B cell (primary cell): ENCODE results near the gene PLCE1. TPM values are rescaled to one million over a fixed set of nuclear protein-coding genes. Genes with fewer than 3 reads are reported as not detected.

Experiments used
- ATAC-seq: fragments of 200-7000 bp; cut with Tn5 transposase; one replicate; pipeline ENCODE4 v1.10.0; 2021; ENCODE audit warnings: low read depth, mild to moderate bottlenecking, moderate number of reproducible peaks, moderate library complexity
- CTCF ChIA-PET: fragments of 350-600 bp; sonication (Branson Sonifier 250); formaldehyde crosslinking; loops from one replicate; lab custom pipeline; 2021; ENCODE audit warnings: antibody characterized with exemption, inconsistent platforms; lab: Charles Lee
- POLR2A ChIA-PET: fragments of 350-600 bp; sonication (Branson Sonifier 250); formaldehyde crosslinking; loops from one replicate; lab custom pipeline; 2021; ENCODE audit warnings: antibody characterized with exemption; lab: Charles Lee
- DNase-seq: peaks from one replicate; pipeline ENCODE4 v3.0.0; 2013
- H2AFZ ChIP-seq: 2 replicates; pipeline ENCODE4 v1.6.1; 2012; ENCODE audit warnings: mild to moderate bottlenecking, low read depth, low read length; ENCODE audit not compliant: insufficient read depth, poor library complexity, severe bottlenecking
- H3K27ac ChIP-seq, 2 donors: 1 replicate in 1 of 2; 2 replicates in 1 of 2; pipeline ENCODE4 v1.5.1; 2012 to 2013; ENCODE audit warnings: low read length in 2 of 2, mild to moderate bottlenecking in 2 of 2, moderate library complexity in 1 of 2
- H3K27me3 ChIP-seq, 4 experiments: fragments of 200-600 bp in 1 of 4; sonication (generic) in 1 of 4; replicated peaks in 1 of 4; 1 replicate in 2 of 4; 2 replicates in 2 of 4; pipeline versions ENCODE4 v1.6.1 to v1.7.0; 2013 to 2016; ENCODE audit warnings: low read length in 3 of 4, mild to moderate bottlenecking in 2 of 4, mixed read lengths in 1 of 4, moderate library complexity in 1 of 4; ENCODE audit not compliant: insufficient read depth in 4 of 4, control insufficient read depth in 3 of 4; ENCODE audit errors: control extremely low read depth in 1 of 4
- H3K36me3 ChIP-seq, 2 experiments: replicated peaks in 1 of 2; 1 replicate in 1 of 2; 2 replicates in 1 of 2; pipeline versions ENCODE4 v1.6.1 to v1.7.1; 2013; ENCODE audit warnings: low read length in 1 of 2; ENCODE audit not compliant: insufficient read depth in 2 of 2, control insufficient read depth in 1 of 2; ENCODE audit errors: control extremely low read depth in 1 of 2, extremely low read depth in 1 of 2
- H3K4me1 ChIP-seq, 2 donors: fragments of 200-600 bp in 1 of 2; sonication (generic) in 1 of 2; 1 replicate in 1 of 2; 2 replicates in 1 of 2; pipeline versions ENCODE4 v1.5.1 to v1.6.1; 2013 to 2017; ENCODE audit warnings: low read length in 2 of 2; ENCODE audit not compliant: control insufficient read depth in 2 of 2, insufficient read depth in 2 of 2
- H3K4me2 ChIP-seq: replicated peaks from 2 replicates; pipeline ENCODE3; 2012; ENCODE audit warnings: mild to moderate bottlenecking, low read depth, low read length; ENCODE audit not compliant: poor library complexity, severe bottlenecking
- H3K4me3 ChIP-seq, 5 experiments: fragments of 200-600 bp in 1 of 5; sonication (generic) in 1 of 5; 1 replicate in 3 of 5; 2 replicates in 2 of 5; pipeline versions ENCODE4 v1.5.1 to v1.7.0; 2011 to 2016; ENCODE audit warnings: low read length in 4 of 5, mild to moderate bottlenecking in 4 of 5, low read depth in 2 of 5, control low read depth in 1 of 5, moderate library complexity in 1 of 5; ENCODE audit not compliant: insufficient read depth in 1 of 5; ENCODE audit errors: control extremely low read depth in 1 of 5, extremely low read depth in 1 of 5
- H3K79me2 ChIP-seq: fragments of 200-600 bp; sonication (generic); one replicate; pipeline ENCODE4 v1.6.0; 2016; ENCODE audit warnings: low read length; ENCODE audit not compliant: control insufficient read depth, insufficient read depth
- H3K9ac ChIP-seq: fragments of 200-600 bp; sonication (generic); 2 replicates; pipeline ENCODE4 v1.6.1; 2017; ENCODE audit warnings: mild to moderate bottlenecking, low read length, moderate library complexity
- H3K9me3 ChIP-seq, 3 donors: one replicate each; pipeline versions ENCODE4 v1.6.1 to v1.7.1; 2013; ENCODE audit warnings: low read length in 2 of 3; ENCODE audit not compliant: control insufficient read depth in 2 of 3, insufficient read depth in 1 of 3; ENCODE audit errors: control extremely low read depth in 1 of 3
- H4K20me1 ChIP-seq: 2 replicates; pipeline ENCODE4 v1.6.0; 2012; ENCODE audit warnings: mild to moderate bottlenecking, low read length; ENCODE audit not compliant: insufficient read depth, control insufficient read depth, poor library complexity, severe bottlenecking
- H3K27ac Mint-ChIP-seq: one replicate; pipeline ENCODE4 v1.8.0; 2021; ENCODE audit warnings: mixed read lengths
- H3K27me3 Mint-ChIP-seq: one replicate; pipeline ENCODE4 v1.8.0; 2021; ENCODE audit warnings: mixed read lengths
- H3K4me1 Mint-ChIP-seq: one replicate; pipeline ENCODE4 v1.8.0; 2021; ENCODE audit warnings: mixed read lengths
- H3K4me3 Mint-ChIP-seq: one replicate; pipeline ENCODE4 v1.8.0; 2021; ENCODE audit warnings: mixed read lengths
- H3K9me3 Mint-ChIP-seq: one replicate; pipeline ENCODE4 v1.8.0; 2022; ENCODE audit warnings: mixed read lengths; ENCODE audit not compliant: insufficient read depth
- EZH2 ChIP-seq: IDR thresholded peaks from 2 replicates; pipeline ENCODE4 v1.6.1; 2012; ENCODE audit warnings: borderline replicate concordance, low read depth, mild to moderate bottlenecking, moderate library complexity, low read length; ENCODE audit not compliant: insufficient read depth, poor library complexity, severe bottlenecking
- WGBS: methylation state at CpG from one replicate; pipeline ENCODE4 v1.1.5; 2013; ENCODE audit warnings: missing lambda C conversion rate; ENCODE audit not compliant: insufficient coverage; 5-methylcytosine and 5-hydroxymethylcytosine counted together
- intact Hi-C: fragments of 100-400 bp; cut with micrococcal nuclease; formaldehyde crosslinking; loops from one replicate; pipeline ENCODE4 v1.10.0; 2022
- polyA plus RNA-seq: library from polyadenylated mRNA; depleted of rRNA; stranded (reverse); fragments of >200 nt; gene quantifications from 2 replicates; pipeline ENCODE4 v1.2.3, GENCODE V29; 2012
- total RNA-seq, 2 donors: library from RNA; stranded (reverse); fragments of 120-200 nt in 1 of 2; gene quantifications; 1 replicate in 1 of 2; 2 replicates in 1 of 2; pipeline versions ENCODE4 v1.2.3 to v1.2.4, GENCODE V29; 2013 to 2022
- TF ChIP-seq, protein P1 (sequence below): fragments of 200-600 bp; IDR thresholded peaks from one replicate; pipeline ENCODE4 v1.8.0; 2022; ENCODE audit warnings: antibody characterized with exemption, mild to moderate bottlenecking

Gene PLCE1
- total and polyA plus RNA-seq, 2 donors (not counting 1 experiment from before 2014, with no cell fraction given): not detected

DNA sequence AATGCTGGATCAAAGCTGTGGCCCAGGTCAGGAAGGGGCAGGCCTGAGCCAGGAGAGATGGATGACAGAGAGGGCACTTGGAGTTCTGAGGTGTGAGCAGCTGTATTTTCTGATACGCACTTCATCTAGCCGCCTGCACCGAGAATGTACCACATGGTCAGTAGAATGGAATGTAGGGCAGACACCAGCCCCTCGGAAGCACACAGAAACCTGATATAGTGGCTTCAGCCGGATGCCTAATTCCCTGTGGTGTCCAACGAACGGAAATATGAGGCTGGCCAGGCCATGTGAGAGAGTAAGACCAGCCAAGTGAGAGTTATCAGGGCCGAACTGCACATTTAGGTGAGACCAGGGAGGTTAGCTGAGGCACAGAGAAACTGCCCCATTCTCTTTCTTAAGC, 46.7 kb upstream of the PLCE1 start:
- ChIA-PET CTCF (no interaction called here), POLR2A (no interaction called here)
- H3K27ac Mint-ChIP-seq: no peak overlapping the region
- no peaks in the 10 kb centered on the region for H3K79me2 ChIP-seq
- H3K27me3 ChIP-seq: no peaks in the 10 kb centered on the region
- no peaks in the 10 kb centered on the region for H3K4me1 ChIP-seq
- H3K4me3 ChIP-seq: no peak overlapping the region
- no peak overlapping the region for H3K9ac ChIP-seq
- H3K4me1 Mint-ChIP-seq: no peaks in the 10 kb centered on the region
- H2AFZ ChIP-seq: no peak overlapping the region
- TF ChIP-seq EZH2: no peak
- TF ChIP-seq, protein P1, sequence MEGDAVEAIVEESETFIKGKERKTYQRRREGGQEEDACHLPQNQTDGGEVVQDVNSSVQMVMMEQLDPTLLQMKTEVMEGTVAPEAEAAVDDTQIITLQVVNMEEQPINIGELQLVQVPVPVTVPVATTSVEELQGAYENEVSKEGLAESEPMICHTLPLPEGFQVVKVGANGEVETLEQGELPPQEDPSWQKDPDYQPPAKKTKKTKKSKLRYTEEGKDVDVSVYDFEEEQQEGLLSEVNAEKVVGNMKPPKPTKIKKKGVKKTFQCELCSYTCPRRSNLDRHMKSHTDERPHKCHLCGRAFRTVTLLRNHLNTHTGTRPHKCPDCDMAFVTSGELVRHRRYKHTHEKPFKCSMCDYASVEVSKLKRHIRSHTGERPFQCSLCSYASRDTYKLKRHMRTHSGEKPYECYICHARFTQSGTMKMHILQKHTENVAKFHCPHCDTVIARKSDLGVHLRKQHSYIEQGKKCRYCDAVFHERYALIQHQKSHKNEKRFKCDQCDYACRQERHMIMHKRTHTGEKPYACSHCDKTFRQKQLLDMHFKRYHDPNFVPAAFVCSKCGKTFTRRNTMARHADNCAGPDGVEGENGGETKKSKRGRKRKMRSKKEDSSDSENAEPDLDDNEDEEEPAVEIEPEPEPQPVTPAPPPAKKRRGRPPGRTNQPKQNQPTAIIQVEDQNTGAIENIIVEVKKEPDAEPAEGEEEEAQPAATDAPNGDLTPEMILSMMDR: no peak
- H3K27ac ChIP-seq: no peak overlapping the region
- intact Hi-C loops: no loop called here
- H3K9me3 Mint-ChIP-seq: no peaks in the 10 kb centered on the region
- 91% methylated on average over 8 of the region's 8 CpGs for WGBS
- H3K4me2 ChIP-seq: no peak overlapping the region
- DNase-seq: no peak
- H3K36me3 ChIP-seq: no peaks in the 10 kb centered on the region
- no peak overlapping the region for H3K4me3 Mint-ChIP-seq
- no peaks in the 10 kb centered on the region for H3K9me3 ChIP-seq
- ATAC-seq: no peak
- H3K27me3 Mint-ChIP-seq: peaks cover 3% of the 10 kb centered on the region
- no peaks in the 10 kb centered on the region for H4K20me1 ChIP-seq

DNA sequence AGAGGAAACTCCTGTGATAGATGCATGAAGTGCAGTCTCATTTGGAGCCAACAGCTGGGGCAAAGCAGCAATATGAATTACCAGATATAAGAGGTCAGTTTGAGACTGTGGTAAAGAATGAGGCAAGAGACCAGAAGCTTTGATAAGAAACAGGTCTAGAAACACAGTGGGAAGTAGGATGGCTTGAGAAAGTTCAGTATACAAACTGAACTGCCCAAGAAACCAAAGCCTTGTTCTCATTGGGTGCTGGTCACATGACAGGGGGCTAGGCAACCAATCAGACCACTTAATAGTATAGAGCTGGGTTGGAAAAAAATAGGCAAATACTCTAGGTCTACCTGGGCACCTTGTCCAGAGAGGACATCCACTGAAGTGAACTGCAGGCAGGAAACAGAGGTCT, 46.2 kb upstream of the PLCE1 start:
- no peak overlapping the region for H3K9ac ChIP-seq
- H2AFZ ChIP-seq: no peak overlapping the region
- TF ChIP-seq, protein P1: no peak
- TF ChIP-seq EZH2: no peak
- H3K9me3 ChIP-seq: no peaks in the 10 kb centered on the region
- no peaks in the 10 kb centered on the region for H3K36me3 ChIP-seq
- Mint-ChIP-seq H3K4me3 (no peak overlapping the region), H3K4me1 (no peaks in the 10 kb centered on the region), H3K27ac (no peak overlapping the region), H3K9me3 (no peaks in the 10 kb centered on the region), H3K27me3 (peaks cover 3% of the 10 kb centered on the region)
- H3K27ac ChIP-seq: no peak overlapping the region
- intact Hi-C loops: no loop called here
- H3K4me2 ChIP-seq: no peak overlapping the region
- ChIA-PET CTCF (no interaction called here), POLR2A (no interaction called here)
- ATAC-seq (no peak), DNase-seq (no peak)
- H3K4me3 ChIP-seq: no peak overlapping the region
- no peaks in the 10 kb centered on the region for H4K20me1 ChIP-seq
- H3K27me3 ChIP-seq: no peaks in the 10 kb centered on the region
- H3K79me2 ChIP-seq: no peaks in the 10 kb centered on the region
- H3K4me1 ChIP-seq: no peaks in the 10 kb centered on the region
